ENCODE results near the gene NT5M. TPM values are rescaled to one million over a fixed set of nuclear protein-coding genes. Genes with fewer than 3 reads are reported as not detected.

Gene NT5M
- total RNA-seq, 4 donors from 2014 or later: 1.3 to 3.5 (median 2.3) TPM

GRCh38 chr17:17356149-17356930 lies 53.2 kb downstream of the NT5M start:
- peak in 2 of 3 donors; percentile 95 to 99 for TF ChIP-seq CTCF (IDR thresholded peaks at IDR 0.05)
- DNase-seq (ENCODE audit: low spot score): peak; percentile 43
- peak; percentile 51 for ATAC-seq (ENCODE audit: low FRiP score)

GRCh38 chr17:17356931-17357270 lies 53.7 kb downstream of the NT5M start:
- ATAC-seq (ENCODE audit: low FRiP score) (no peak), DNase-seq (ENCODE audit: low spot score) (no peak)
- no peak for TF ChIP-seq CTCF (IDR thresholded peaks at IDR 0.05)

GRCh38 chr17:17358060-17358751 lies 55.0 kb downstream of the NT5M start:
- DNase-seq (ENCODE audit: low spot score): no peak
- TF ChIP-seq CTCF (IDR thresholded peaks at IDR 0.05): no peak
- ATAC-seq (ENCODE audit: low FRiP score): no peak

- no peak for ATAC-seq (ENCODE audit: low FRiP score)
- TF ChIP-seq CTCF (IDR thresholded peaks at IDR 0.05): no peak
- no peak for DNase-seq (ENCODE audit: low spot score)
Observed at GRCh38 chr17:17358866-17359265, 55.7 kb downstream of the NT5M start.

GRCh38 chr17:17359271-17359670 lies 56.1 kb downstream of the NT5M start:
- no peak for ATAC-seq (ENCODE audit: low FRiP score)
- no peak for TF ChIP-seq CTCF (IDR thresholded peaks at IDR 0.05)
- DNase-seq (ENCODE audit: low spot score): no peak

- TF ChIP-seq CTCF (IDR thresholded peaks at IDR 0.05): no peak
Observed at GRCh38 chr17:17360087-17360730, 57.0 kb downstream of the NT5M start.

More at GRCh38 chr17:17360087-17360730, 57.0 kb downstream of the NT5M start:
- no peak for DNase-seq (ENCODE audit: low spot score)
- no peak for ATAC-seq (ENCODE audit: low FRiP score)

Data from omental fat pad (tissue), 4 donors.